SKM-1 (cell line): ENCODE measurements around the gene PLAC1.

Experiments
- DNase-seq: peaks from one replicate; lab custom pipeline; 2025; ENCODE audit not compliant: unreplicated experiment; lab: John Stamatoyannopoulos, UW

PLAC1 gene

GRCh38 chrX:134544513-134545151 lies 113.6 kb downstream of the PLAC1 start:
- DNase-seq, result no peak

GRCh38 chrX:134544135-134544512 lies 114.1 kb downstream of the PLAC1 start:
- DNase-seq, result no peak

GRCh38 chrX:134543288-134543687 lies 115.0 kb downstream of the PLAC1 start:
- no peak for DNase-seq

GRCh38 chrX:134542485-134542884 lies 115.8 kb downstream of the PLAC1 start:
- DNase-seq, result no peak

GRCh38 chrX:134541906-134542305 lies 116.4 kb downstream of the PLAC1 start:
- no peak for DNase-seq

GRCh38 chrX:134538316-134538715 lies 120.0 kb downstream of the PLAC1 start:
- no peak for DNase-seq

GRCh38 chrX:134537179-134537955 lies 120.9 kb downstream of the PLAC1 start:
- DNase-seq, result no peak

GRCh38 chrX:134533952-134534351 lies 124.3 kb downstream of the PLAC1 start:
- DNase-seq, result no peak

- no peak for DNase-seq
Measured at GRCh38 chrX:134533352-134533751, 124.9 kb downstream of the PLAC1 start.

GRCh38 chrX:134530845-134531244 lies 127.4 kb downstream of the PLAC1 start:
- no peak for DNase-seq

- DNase-seq, result no peak
Measured at GRCh38 chrX:134529481-134529880, 128.8 kb downstream of the PLAC1 start.

- no peak for DNase-seq
Measured at GRCh38 chrX:134528960-134529359, 129.3 kb downstream of the PLAC1 start.

GRCh38 chrX:134526399-134526798 lies 131.9 kb downstream of the PLAC1 start:
- DNase-seq, result no peak

- DNase-seq, result no peak
Measured at GRCh38 chrX:134525086-134525792, 133.0 kb downstream of the PLAC1 start.

GRCh38 chrX:134524181-134524580 lies 134.1 kb downstream of the PLAC1 start:
- DNase-seq, result no peak

GRCh38 chrX:134520860-134521390 lies 137.3 kb downstream of the PLAC1 start:
- DNase-seq, result peak; percentile 5
